Embryonic facial prominence (tissue), 1 donor: ENCODE data around the gene MON1B.
"Not testable (repeated sequence)": the region's sequence is repeated elsewhere in the genome, so short reads cannot be mapped to it uniquely, and the experiment has no call there.

Source experiments
- DNase-seq: peaks from one replicate; pipeline ENCODE4 v3.0.0-alpha.2; 2016; ENCODE audit errors: extremely low spot score

The MON1B gene

DNA sequence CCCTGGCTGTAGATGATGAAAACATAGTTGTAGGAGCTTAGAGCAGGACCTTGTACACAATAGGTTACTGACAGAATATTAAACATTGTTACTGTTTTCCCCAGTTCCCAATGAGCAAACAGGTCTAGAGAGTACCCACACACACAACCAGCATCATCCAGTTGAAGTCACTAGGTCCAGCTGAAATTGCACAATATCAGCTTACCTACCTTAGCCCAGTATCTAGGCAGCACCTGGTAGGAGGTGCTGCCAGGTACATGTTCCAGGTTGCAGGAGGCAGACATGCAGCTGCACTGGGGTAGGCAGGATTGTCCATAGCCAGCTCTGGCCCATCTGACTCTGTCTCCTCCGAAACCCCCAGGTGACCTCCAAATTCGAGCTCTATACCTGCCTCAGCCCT, 6.8 kb downstream of the MON1B start:
- no peak for DNase-seq

DNA sequence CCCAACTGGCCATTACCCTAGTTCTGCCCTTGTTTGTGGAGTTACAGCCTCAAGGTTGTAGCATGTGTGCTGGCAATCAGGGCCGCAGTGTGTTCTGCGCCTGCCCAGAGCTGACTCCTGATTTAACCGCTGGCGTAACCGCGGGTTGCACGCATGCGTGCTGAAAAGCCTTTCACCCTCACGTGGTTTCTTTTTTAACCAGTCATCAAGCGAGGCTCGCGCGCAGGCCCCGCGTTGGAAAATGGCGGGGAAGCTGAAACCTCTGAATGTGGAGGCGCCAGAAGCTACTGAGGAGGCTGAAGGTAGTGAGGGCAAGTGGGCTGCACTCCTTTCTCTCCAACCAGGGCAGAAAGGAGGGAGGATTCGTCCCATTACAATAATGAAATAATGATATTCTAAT, 8.2 kb downstream of the MON1B start, which contains the start of gene SYCE1L:
Gene SYCE1L (plus strand): TSS at position 198 of the 400 bp plus-strand sequence. CDS start 44 bp downstream, at position 242.
- no peak for DNase-seq

DNA sequence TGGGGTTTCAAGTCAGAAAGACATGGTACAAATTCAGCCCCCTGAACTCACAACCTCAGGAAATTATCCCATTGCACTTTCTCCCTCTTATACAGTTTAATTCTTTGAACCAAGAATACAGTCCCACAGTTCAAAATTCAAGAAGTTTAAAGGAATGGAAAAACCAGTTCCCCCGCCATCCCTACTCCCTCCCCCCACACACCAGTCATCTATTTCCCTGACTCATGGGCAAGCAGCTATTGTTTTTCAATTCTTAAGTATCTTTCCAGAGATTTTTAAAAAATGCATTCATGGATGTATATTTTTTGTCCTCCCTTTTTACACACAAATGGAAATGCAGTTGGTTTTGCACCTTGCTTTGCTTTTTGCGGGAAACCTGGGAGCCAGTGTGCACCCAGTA, 15.5 kb downstream of the MON1B start:
- no peak for DNase-seq

- DNase-seq, result no peak
These were observed 16.0 kb downstream of the MON1B start for GRCh38 chr16:77207030-77207429.

DNA sequence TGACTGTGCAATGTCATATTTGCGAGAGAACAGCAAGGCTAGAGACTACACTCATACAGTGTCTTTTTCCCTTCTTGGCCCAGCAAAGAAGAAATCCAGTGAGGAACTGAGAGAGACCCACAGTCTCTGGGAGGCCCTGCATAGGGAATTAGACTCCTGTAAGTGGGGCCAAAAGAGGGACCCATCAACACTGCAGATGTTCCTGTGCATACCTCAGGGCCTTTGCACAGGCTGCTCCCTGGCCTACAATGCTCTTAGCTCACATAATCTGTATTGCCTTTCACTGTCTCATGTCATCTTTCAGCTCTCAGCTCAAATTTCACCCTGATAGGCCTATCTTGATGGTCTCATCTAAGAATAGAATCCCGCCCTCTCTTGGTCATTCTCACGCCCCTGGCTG, 17.4 kb downstream of the MON1B start:
- DNase-seq, result no peak

DNA sequence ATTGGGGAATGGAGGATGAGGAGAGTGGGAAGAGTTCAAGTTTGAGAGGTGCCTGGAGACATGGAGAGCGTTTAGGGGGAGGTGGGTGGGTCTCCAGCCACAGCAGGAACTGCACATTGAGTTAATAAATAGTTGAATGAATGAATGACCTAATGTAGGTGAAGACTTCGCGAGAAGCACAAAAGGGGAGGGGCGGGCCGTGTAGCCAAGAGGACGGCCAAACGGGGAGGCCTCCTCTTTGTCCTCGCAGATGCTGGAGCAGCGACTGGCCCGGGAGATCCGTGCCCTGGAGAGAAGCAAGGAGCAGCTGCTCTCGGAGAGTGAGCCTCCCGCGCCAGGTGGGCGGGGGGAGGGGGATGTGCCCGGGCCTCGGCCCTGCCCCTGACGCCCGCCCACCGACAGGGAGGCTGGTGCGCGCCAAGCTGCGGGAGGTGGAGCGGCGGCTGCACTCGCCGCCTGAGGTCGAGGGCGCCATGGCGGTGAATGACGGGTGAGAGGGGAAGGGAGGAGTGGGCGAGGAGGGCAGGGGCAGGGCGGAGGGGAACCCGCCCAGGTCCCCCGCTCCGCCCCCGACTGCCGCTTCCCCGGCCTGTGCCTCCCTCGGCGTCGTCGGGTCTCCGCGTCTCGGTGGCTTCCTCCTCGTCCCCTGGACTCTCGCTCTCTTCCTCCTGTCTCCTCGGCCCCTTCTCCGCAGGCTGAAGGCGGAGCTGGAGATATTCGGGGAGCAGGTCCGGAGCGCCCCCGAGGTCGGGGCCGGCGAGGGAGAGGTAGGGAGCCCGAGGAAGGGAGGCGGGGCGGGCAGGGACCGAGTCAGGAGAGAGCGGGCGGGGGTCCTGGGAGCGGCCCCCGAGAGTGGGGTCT, 21.1 kb downstream of the MON1B start:
- DNase-seq, result peak; percentile 45

DNA sequence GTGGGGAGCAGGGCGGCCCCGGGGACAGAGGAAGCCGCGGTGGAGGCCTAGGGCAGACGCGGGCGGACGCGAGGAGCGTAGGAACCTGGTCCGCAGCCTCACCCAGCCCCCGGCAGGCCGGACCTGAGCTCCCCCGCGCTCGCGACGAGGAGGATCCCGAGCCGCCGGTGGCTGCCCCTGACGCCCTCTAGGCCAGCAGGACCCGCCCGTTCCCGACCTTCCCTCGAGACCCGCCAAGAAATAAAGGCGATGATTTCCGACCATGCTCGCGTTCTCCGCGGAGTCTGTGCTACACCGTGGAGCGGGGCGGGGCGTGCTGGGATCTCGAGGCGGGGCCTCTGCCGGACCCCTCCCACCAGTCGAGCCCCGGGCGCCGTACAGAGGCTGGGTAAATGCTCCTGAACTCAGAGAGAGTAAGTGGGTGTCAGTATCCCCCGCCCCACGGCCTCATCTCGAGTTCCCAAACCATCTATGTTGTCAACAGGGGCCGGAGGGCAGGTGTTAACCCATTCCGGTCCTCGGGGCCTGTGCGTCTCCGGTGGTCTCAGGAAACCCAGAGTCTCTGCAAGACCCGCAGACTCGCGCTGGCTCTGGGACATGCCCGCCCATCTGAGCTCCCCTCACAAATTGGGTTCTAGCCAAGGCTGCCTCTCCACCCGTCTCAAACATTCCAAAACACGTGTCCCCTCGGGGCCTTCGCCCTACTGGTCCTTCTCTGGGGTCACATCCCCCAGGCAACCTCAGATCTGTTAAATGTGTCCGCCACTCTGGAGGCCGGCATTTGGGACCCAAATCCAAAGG, 22.0 kb downstream of the MON1B start:
- no peak for DNase-seq

DNA sequence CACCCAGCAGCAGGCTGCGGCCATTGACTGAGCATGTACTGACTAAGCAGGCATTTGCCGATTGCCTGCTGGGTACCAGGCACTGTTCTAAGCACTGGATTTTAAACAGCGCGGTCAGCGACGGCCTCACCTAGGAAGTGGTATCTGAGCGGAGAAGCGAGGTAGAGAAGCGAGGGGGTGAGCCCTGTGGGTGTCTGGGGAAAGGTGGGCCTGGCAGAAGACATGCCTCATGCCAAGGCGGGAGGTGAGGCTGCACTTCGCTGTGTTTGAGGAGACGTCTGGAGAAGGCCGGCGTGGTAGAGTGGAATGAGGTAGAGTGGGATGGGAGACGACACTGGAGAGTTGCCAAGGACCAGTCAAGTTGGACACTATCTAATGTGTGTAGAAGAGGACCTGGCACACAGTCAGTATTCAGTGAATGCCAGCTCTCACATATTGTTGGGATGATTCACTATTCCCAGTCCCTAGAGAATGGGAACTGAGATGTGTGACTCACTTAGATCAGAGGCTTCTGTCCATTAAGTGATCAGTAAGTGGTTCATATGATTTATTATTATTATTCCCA, 22.6 kb downstream of the MON1B start:
- DNase-seq, result no peak

GRCh38 chr16:77214411-77215138, 23.6 kb downstream of the MON1B start:
- DNase-seq, result no peak

DNA sequence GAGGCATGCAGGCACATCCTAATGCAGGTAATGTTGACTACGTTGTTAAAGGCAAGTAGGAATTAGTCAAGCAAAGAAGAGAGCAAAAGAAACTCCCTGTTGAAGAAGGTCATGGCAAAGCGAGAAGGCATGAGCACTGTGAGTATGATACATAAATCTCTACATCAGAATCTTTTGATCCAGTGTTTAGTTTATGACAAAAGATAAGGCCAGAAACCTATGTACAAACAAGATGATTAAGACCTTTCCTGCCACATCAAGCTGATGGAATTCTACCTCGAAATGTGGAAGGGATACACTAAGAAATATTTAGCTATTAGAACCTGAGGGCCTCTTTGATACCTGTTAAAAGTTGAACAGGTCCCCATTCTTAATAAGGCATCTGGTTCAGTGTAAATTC, 28.4 kb downstream of the MON1B start:
- no peak for DNase-seq

- DNase-seq, result no peak
These were observed 29.4 kb downstream of the MON1B start for GRCh38 chr16:77220427-77220826.

GRCh38 chr16:77221482-77221881, 30.5 kb downstream of the MON1B start:
- no peak for DNase-seq

GRCh38 chr16:77223184-77223583, 32.2 kb downstream of the MON1B start:
- no peak for DNase-seq

- no peak for DNase-seq
These were observed 34.2 kb downstream of the MON1B start for GRCh38 chr16:77225182-77225581.

DNA sequence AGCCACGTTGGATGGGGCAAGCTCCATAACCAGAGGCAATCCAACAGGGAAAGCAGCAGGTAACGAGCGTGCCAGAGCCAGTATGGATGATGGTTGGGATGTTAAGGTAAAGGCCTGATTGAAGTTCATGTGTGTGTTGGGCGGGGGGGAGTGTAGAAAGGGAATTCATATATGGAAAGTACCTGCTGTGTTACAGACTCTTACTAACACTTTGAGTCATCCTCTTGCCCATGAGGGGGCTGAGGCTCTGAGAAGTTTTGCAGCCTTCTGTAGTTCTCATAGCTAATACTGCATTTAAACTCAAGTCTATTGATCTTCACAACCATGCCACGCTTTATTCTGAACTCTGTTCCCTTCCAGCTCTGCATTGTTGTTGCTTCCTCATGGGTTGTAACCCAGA, 36.8 kb downstream of the MON1B start:
- no peak for DNase-seq

DNA sequence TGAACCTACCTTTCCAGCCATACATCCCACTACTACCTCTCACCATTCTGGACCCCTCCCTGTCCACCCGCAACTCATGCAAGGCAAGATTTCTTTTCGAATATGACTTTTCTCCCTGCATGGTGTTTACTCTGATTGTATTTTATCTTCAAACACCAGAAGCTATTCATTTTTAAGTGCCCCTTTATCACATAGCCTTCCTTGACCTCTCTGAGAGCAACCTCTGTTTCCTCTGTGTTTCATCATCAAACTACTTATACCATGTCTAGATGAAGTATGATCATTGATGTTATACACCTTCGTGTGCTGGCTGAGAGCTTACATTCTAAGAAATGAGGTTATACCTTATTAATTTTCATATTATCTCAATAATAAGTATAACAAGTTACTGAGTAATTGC, 40.1 kb downstream of the MON1B start:
- no peak for DNase-seq

DNA sequence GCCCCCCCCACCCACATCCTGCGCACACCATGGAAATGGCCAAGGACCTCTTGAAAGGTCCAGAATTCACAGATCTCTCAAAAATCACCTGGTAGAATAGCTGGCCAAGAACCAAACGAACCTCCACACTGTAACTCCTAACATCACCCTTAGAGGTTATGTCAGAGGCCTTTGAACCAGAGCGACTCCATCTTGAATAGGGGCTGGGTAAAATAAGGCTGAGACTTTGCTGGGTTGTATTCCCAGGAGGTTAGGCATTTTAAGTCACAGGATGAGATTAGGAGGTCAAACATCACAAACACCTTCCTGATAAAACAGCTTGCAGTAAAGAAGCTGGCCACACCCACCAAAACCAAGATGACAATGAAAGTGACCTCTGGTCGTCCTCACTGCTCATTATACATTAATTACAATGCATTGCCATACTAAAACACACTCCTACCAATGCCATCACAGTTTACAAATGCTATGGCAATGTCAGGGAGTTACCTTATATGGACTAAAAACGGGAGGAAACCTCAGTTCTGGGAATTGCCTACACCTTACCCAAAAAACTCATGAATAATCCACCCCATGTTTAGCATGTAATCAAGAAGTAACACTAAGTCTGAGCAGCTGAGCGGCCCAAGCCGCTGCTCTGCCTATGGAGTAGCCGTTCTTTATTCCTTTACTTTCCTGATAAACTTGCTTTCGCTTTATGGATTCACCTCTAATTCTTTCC, 43.0 kb downstream of the MON1B start:
- no peak for DNase-seq

DNA sequence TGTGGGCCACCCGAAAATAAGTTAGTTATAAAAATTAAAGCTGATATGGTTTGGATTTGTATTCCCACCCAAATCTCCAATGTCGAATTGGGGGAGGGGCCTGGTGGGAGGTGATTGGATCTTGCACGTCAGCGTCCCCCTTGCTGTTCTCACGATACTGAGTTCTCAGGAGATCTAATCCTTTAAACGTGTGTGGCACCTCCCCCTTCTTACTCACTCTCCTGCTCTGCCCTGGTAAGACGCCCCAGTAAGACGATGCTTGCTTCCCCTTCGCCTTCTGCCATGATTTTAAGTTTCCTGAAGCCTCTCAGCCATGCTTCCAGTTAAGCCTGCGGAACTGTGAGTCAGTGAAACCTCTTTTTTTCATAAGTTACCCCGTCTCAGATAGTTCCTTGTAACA, 43.6 kb downstream of the MON1B start:
- DNase-seq, result no peak

DNA sequence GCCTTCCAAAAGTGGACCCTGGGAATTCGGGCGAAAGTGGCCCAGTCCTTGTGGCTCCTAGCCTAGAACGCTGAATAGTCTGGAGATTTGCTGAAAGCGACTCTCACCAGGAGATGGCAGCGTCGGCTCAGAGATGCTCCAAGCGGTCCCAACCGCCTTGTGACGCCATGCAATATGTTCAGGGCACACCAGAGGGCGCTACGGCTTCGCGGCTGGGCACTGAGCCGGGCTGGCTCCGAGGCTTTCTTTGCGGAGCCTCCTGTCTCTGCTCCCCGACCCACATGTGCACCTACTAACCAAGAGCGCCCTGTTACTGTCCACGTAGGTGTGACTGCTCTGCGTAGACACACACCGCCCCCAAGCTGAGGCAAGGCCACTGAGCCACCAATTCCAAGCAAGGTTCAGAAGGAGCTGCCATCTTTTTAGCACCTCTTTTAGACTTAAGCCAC, 45.1 kb downstream of the MON1B start:
- DNase-seq, result peak; percentile 60

GRCh38 chr16:77238593-77238992, 47.6 kb downstream of the MON1B start:
- DNase-seq, result no peak

DNA sequence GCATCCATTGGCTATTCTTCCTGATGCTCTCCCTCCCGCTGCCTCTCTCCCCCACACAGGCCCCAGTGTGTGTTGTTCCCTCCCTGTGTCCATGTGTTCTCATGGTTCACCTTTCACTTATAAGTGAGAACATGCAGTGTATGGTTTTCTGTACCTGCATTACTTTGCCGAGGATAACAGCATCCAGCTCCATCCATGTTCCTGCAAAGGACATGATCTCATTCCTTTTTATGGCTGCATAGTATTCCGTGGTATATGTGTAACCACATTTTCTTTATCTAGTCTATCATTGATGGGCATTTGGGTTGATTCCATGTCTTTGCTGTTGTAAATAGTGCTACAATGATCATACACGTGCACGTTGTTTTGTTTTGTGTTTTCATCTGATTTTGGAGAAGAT, 51.5 kb downstream of the MON1B start:
- not testable (repeated sequence) for DNase-seq
